Gastroesophageal sphincter (tissue), 3 donors: Measurements from ENCODE around the gene REG1A.

Source experiments
- EP300 ChIP-seq: sonication (generic); formaldehyde crosslinking; IDR thresholded peaks from one replicate; pipeline ENCODE4 v1.6.1; 2017; ENCODE audit warnings: antibody characterized with exemption, mild to moderate bottlenecking
- POLR2A ChIP-seq, 2 donors: fragments of 450-650 bp; IDR thresholded peaks; one replicate each; pipeline ENCODE4 v1.6.1; 2017; ENCODE audit warnings: antibody characterized with exemption in 2 of 2, mild to moderate bottlenecking in 2 of 2, moderate library complexity in 1 of 2
- POLR2AphosphoS5 ChIP-seq: sonication (generic); formaldehyde crosslinking; IDR thresholded peaks from one replicate; pipeline ENCODE4 v1.6.1; 2017; ENCODE audit warnings: antibody characterized with exemption
- TF ChIP-seq, protein P1 (sequence below), 4 experiments: fragments of 200-600 bp in 2 of 4; fragments of 450-650 bp in 2 of 4; sonication (generic) in 1 of 4; IDR thresholded peaks; one replicate each; pipeline ENCODE4 v1.5.1; 2017 to 2019; ENCODE audit warnings: antibody characterized with exemption in 4 of 4, mild to moderate bottlenecking in 2 of 4, moderate library complexity in 2 of 4

DNA sequence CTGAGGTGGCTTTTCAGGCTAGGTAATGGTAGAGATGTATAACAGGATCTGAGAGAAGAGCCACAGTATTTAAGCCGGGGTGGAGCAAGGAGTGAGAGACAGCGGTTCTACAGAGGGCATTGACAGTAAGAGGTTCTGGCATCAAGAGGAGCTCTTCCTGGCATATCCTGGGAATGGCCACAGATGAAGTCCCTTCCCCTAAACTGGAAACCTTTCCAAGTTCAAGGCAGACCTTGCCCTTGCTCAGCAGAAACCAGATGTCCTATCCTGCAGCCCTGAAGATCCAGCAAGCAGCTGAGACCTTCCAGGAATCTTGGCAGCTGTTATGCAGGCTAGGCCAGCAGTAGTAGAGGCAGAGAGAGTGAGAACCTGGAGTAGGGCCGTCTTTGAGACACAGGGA, 18.1 kb downstream of the REG1A start:
- TF ChIP-seq, protein P1, sequence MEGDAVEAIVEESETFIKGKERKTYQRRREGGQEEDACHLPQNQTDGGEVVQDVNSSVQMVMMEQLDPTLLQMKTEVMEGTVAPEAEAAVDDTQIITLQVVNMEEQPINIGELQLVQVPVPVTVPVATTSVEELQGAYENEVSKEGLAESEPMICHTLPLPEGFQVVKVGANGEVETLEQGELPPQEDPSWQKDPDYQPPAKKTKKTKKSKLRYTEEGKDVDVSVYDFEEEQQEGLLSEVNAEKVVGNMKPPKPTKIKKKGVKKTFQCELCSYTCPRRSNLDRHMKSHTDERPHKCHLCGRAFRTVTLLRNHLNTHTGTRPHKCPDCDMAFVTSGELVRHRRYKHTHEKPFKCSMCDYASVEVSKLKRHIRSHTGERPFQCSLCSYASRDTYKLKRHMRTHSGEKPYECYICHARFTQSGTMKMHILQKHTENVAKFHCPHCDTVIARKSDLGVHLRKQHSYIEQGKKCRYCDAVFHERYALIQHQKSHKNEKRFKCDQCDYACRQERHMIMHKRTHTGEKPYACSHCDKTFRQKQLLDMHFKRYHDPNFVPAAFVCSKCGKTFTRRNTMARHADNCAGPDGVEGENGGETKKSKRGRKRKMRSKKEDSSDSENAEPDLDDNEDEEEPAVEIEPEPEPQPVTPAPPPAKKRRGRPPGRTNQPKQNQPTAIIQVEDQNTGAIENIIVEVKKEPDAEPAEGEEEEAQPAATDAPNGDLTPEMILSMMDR (IDR thresholded peaks at IDR 0.05), result no peak
- no peak for TF ChIP-seq POLR2A (IDR thresholded peaks at IDR 0.05)
- no peak for TF ChIP-seq POLR2AphosphoS5
- TF ChIP-seq EP300, result no peak
